ENCODE data around the gene RASGRF2. TPM values are rescaled to one million over a fixed set of nuclear protein-coding genes. Genes with fewer than 3 reads are reported as not detected.

The RASGRF2 gene
- total and polyA plus RNA-seq, 2 of the 13 experiments (the other 11 are each of a cell fraction or from before 2014, with no cell fraction given), result 23.6 to 29.0 TPM

DNA sequence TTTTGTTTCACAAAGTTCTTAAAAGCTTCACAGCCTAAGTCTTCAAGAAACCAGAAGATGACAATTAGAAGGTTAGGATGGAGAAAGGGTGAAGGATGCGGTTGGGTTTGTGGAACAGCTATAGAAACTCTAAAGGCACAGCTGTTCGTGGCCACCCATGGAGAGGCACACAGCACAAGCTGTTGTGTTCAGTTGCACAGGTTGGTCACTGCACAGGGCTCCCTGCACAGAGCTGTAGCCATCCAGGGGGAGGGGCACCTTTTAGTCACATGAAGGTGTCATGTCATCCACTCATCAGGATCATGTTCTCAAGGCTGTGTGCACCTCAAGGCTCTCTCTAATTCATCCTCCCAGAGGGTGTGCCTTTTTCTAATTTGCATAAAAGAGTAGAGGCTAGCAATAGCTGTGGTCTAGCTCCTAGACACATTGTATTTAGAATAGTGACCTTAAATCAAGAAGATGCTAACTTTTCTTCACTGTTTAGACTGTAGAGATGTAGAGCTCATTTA is 5.0 kb upstream of the RASGRF2 start:
- no TSS peak for BruUV-seq (replicated peaks)
- intact Hi-C loops (cut with micrococcal nuclease; ENCODE audit: unreplicated experiment) (no loop called here), in situ Hi-C loops (cut with HindIII; ENCODE audit: extremely low pct_ligation_motif_present, low pct_unique_long_range_greater_than_20kb) (no loop called here)
- Histone ChIP-seq H2AFZ (ENCODE audit: low read length) (no peak overlapping the region), H3K4me2 (ENCODE audit: low read depth, low read length) (no peak overlapping the region), H3K9ac (ENCODE audit: insufficient read depth, low read depth, low read length) (no peak overlapping the region), H3K9me3 (ENCODE audit: low read length) (no peaks in the 10 kb centered on the region), H3K36me3 (replicated peaks in 1 of 2; ENCODE audit: control insufficient read depth in 1 of 2, insufficient read depth in 2 of 2, low read length in 2 of 2) (no peaks in the 10 kb centered on the region), H3K4me1 (ENCODE audit: insufficient read depth, low read length) (peaks cover 27% of the 10 kb centered on the region), H3K27ac (ENCODE audit: extremely low read length, insufficient read depth, low read length) (no peak overlapping the region), H3K79me2 (ENCODE audit: insufficient read depth, low read length) (no peaks in the 10 kb centered on the region), H4K20me1 (ENCODE audit: insufficient read depth, low read length) (no peaks in the 10 kb centered on the region), H3K4me3 (replicated peaks in 1 of 3; ENCODE audit: insufficient read depth in 1 of 3, low read depth in 2 of 3, low read length in 3 of 3) (no peak overlapping the region), H3K27me3 (ENCODE audit: control insufficient read depth in 1 of 2, insufficient read depth in 2 of 2, low read length in 2 of 2) (no peaks in the 10 kb centered on the region)
- DNase-seq (ENCODE audit: low spot score) (no peak), ATAC-seq (no peak), FAIRE-seq (no peak)
- ChIA-PET POLR2A (no interaction called here), CTCF (ENCODE audit: low intra/inter-chr PET ratio, low total read pairs) (no interaction called here)
- 67% methylated on average over 2 of the region's 2 CpGs for WGBS (ENCODE audit: low lambda C conversion rate)
- TF ChIP-seq, protein P1, sequence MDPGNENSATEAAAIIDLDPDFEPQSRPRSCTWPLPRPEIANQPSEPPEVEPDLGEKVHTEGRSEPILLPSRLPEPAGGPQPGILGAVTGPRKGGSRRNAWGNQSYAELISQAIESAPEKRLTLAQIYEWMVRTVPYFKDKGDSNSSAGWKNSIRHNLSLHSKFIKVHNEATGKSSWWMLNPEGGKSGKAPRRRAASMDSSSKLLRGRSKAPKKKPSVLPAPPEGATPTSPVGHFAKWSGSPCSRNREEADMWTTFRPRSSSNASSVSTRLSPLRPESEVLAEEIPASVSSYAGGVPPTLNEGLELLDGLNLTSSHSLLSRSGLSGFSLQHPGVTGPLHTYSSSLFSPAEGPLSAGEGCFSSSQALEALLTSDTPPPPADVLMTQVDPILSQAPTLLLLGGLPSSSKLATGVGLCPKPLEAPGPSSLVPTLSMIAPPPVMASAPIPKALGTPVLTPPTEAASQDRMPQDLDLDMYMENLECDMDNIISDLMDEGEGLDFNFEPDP (CRISPR knock-in tag; conservative IDR thresholded peaks at IDR 0.05), result no peak
- TF ChIP-seq KLF9 (CRISPR knock-in tag; IDR thresholded peaks at IDR 0.05; ENCODE audit: low read depth) (no peak), BRD4 (CRISPR knock-in tag; IDR thresholded peaks at IDR 0.05) (no peak), ZNF572 (CRISPR knock-in tag; IDR thresholded peaks at IDR 0.05) (no peak)

DNA sequence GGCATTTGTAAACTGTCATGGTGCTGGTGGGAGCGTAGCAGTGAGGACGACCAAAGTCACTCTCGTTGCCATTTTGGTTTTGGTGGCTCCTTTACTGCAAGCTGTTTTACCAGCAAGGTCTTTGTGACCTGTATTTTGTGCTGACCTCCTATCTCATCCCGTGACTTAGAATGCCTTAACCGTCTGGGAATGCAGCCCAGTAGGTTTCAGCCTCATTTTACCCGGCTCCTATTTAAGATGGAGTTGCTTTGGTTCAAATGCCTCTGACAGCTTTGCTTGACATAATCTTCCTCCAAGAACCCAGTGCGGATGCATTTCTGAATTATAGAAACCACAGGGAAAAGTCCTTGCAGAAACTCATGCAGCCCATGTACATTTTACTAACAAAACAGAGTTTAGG is 3.9 kb upstream of the RASGRF2 start:
- peaks cover 8% of the 10 kb centered on the region for H3K79me2 ChIP-seq (ENCODE audit: insufficient read depth, low read length)
- no peak overlapping the region for H3K9ac ChIP-seq (ENCODE audit: insufficient read depth, low read depth, low read length)
- H3K36me3 ChIP-seq (replicated peaks in 1 of 2; ENCODE audit: control insufficient read depth in 1 of 2, insufficient read depth in 2 of 2, low read length in 2 of 2), result no peaks in the 10 kb centered on the region
- no peak overlapping the region for H2AFZ ChIP-seq (ENCODE audit: low read length)
- POLR2A ChIA-PET, result no interaction called here
- intact Hi-C loops (cut with micrococcal nuclease; ENCODE audit: unreplicated experiment) (no loop called here), in situ Hi-C loops (cut with HindIII; ENCODE audit: extremely low pct_ligation_motif_present, low pct_unique_long_range_greater_than_20kb) (no loop called here)
- CTCF ChIA-PET (ENCODE audit: low intra/inter-chr PET ratio, low total read pairs), result no interaction called here
- no peaks in the 10 kb centered on the region for H3K9me3 ChIP-seq (ENCODE audit: low read length)
- peaks cover 27% of the 10 kb centered on the region for H3K4me1 ChIP-seq (ENCODE audit: insufficient read depth, low read length)
- BruUV-seq (replicated peaks), result no TSS peak
- H3K27me3 ChIP-seq (ENCODE audit: control insufficient read depth in 1 of 2, insufficient read depth in 2 of 2, low read length in 2 of 2), result peaks cover 0 to 3% of the 10 kb centered on the region in 2 experiments; a peak in 1 of 5 replicates
- ATAC-seq, result no peak
- H3K27ac ChIP-seq (ENCODE audit: extremely low read length, insufficient read depth, low read length), result no peak overlapping the region
- no peak overlapping the region for H3K4me2 ChIP-seq (ENCODE audit: low read depth, low read length)
- 85% methylated on average over 7 of the region's 7 CpGs for WGBS (ENCODE audit: low lambda C conversion rate)
- no peak for FAIRE-seq
- no peaks in the 10 kb centered on the region for H4K20me1 ChIP-seq (ENCODE audit: insufficient read depth, low read length)
- H3K4me3 ChIP-seq (replicated peaks in 1 of 3; ENCODE audit: insufficient read depth in 1 of 3, low read depth in 2 of 3, low read length in 3 of 3), result no peak overlapping the region
- DNase-seq (ENCODE audit: low spot score), result no peak
- TF ChIP-seq GFI1 (CRISPR knock-in tag; IDR thresholded peaks at IDR 0.05; ENCODE audit: borderline replicate concordance), result no peak
- TF ChIP-seq FIP1L1 (IDR thresholded peaks at IDR 0.05; ENCODE audit: borderline replicate concordance, insufficient read depth, low read depth, low read length), result no peak
- TF ChIP-seq RFX1 (IDR thresholded peaks at IDR 0.05), result no peak
- TF ChIP-seq PHF20 (CRISPR knock-in tag; IDR thresholded peaks at IDR 0.05), result no peak
- TF ChIP-seq DR1 (CRISPR knock-in tag; IDR thresholded peaks at IDR 0.05), result no peak
- no peak for TF ChIP-seq NBN (conservative IDR thresholded peaks at IDR 0.05)
- TF ChIP-seq MIXL1 (CRISPR knock-in tag; IDR thresholded peaks at IDR 0.05), result no peak
- TF ChIP-seq XBP1 (CRISPR knock-in tag; IDR thresholded peaks at IDR 0.05), result no peak
- no peak for TF ChIP-seq NR2C2 (CRISPR knock-in tag; IDR thresholded peaks at IDR 0.05; ENCODE audit: borderline replicate concordance)
- TF ChIP-seq, protein P2, sequence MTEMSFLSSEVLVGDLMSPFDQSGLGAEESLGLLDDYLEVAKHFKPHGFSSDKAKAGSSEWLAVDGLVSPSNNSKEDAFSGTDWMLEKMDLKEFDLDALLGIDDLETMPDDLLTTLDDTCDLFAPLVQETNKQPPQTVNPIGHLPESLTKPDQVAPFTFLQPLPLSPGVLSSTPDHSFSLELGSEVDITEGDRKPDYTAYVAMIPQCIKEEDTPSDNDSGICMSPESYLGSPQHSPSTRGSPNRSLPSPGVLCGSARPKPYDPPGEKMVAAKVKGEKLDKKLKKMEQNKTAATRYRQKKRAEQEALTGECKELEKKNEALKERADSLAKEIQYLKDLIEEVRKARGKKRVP (CRISPR knock-in tag; IDR thresholded peaks at IDR 0.05), result no peak
- TF ChIP-seq RFX3 (CRISPR knock-in tag; IDR thresholded peaks at IDR 0.05), result no peak
- TF ChIP-seq, protein P3, sequence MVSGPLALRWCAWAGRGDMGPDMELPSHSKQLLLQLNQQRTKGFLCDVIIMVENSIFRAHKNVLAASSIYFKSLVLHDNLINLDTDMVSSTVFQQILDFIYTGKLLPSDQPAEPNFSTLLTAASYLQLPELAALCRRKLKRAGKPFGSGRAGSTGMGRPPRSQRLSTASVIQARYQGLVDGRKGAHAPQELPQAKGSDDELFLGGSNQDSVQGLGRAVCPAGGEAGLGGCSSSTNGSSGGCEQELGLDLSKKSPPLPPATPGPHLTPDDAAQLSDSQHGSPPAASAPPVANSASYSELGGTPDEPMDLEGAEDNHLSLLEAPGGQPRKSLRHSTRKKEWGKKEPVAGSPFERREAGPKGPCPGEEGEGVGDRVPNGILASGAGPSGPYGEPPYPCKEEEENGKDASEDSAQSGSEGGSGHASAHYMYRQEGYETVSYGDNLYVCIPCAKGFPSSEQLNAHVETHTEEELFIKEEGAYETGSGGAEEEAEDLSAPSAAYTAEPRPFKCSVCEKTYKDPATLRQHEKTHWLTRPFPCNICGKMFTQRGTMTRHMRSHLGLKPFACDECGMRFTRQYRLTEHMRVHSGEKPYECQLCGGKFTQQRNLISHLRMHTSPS (CRISPR knock-in tag; IDR thresholded peaks at IDR 0.05; ENCODE audit: low read depth), result no peak
- no peak for TF ChIP-seq TEAD2 (CRISPR knock-in tag; IDR thresholded peaks at IDR 0.05)
- no peak for TF ChIP-seq ZNF17 (CRISPR knock-in tag; IDR thresholded peaks at IDR 0.05)

All from HepG2 (cell line).